Endothelial cell of umbilical vein (primary cell): ENCODE results near the gene NSG2. TPM values are rescaled to one million over a fixed set of nuclear protein-coding genes. Genes with fewer than 3 reads are reported as not detected.
"Not testable (repeated sequence)": the region's sequence is repeated elsewhere in the genome, so short reads cannot be mapped to it uniquely, and the experiment has no call there.

Experiments used
- BruUV-seq: library from RNA; stranded (reverse); fragments of 400-500 nt; replicated peaks from 2 replicates; lab custom pipeline; 2021; lab: Mats Ljungman, UMichigan
- CTCF ChIA-PET: fragments of 300-600, 350-600 bp; sonication (Branson Sonifier 250); formaldehyde crosslinking; loops from one replicate; lab custom pipeline; 2021; ENCODE audit warnings: antibody characterized with exemption, inconsistent platforms; lab: Charles Lee
- POLR2A ChIA-PET: fragments of 300-600, 350-600 bp; sonication (Branson Sonifier 250); formaldehyde crosslinking; loops from one replicate; lab custom pipeline; 2021; ENCODE audit warnings: antibody characterized with exemption, inconsistent platforms; lab: Charles Lee
- DNase-seq: peaks from one replicate; pipeline ENCODE4 v3.0.0-alpha.2; 2011; ENCODE audit warnings: low read depth, low spot score
- FAIRE-seq: peaks from 2 replicates; lab custom pipeline; 2011; peaks lifted over from hg19 to GRCh38; lab: Jason Lieb, UNC
- H2AFZ ChIP-seq: 2 replicates; pipeline ENCODE4 v1.6.0; 2012; ENCODE audit warnings: low read depth, low read length, control low read depth, inconsistent platforms
- H3K27ac ChIP-seq: 2 replicates; pipeline ENCODE4 v1.5.1; 2011; ENCODE audit warnings: low read depth, mild to moderate bottlenecking, control low read depth, low read length, moderate library complexity; ENCODE audit not compliant: insufficient read depth
- H3K27me3 ChIP-seq, 2 experiments: 2 replicates each; pipeline versions ENCODE4 v1.6.0 to v1.6.1; 2011; ENCODE audit warnings: low read length in 2 of 2, mixed read lengths in 1 of 2; ENCODE audit not compliant: control insufficient read depth in 2 of 2, insufficient read depth in 2 of 2
- H3K36me3 ChIP-seq, 2 experiments: 2 replicates in 1 of 2; 3 replicates in 1 of 2; pipeline ENCODE4 v1.5.1; 2011; ENCODE audit warnings: low read length in 2 of 2, mild to moderate bottlenecking in 1 of 2, moderate library complexity in 1 of 2; ENCODE audit not compliant: control insufficient read depth in 2 of 2, insufficient read depth in 2 of 2; ENCODE audit errors: extremely low read depth in 1 of 2
- H3K4me1 ChIP-seq: 3 replicates; pipeline ENCODE4 v1.5.1; 2011; ENCODE audit warnings: mild to moderate bottlenecking, low read length; ENCODE audit not compliant: control insufficient read depth, insufficient read depth; ENCODE audit errors: extremely low read depth
- H3K4me2 ChIP-seq: 2 replicates; pipeline ENCODE4 v1.6.1; 2011; ENCODE audit warnings: low read length, control low read depth, mixed read lengths; ENCODE audit not compliant: insufficient read depth
- H3K4me3 ChIP-seq, 3 experiments: fragments of 200-600 bp in 1 of 3; sonication (generic), shearing (Covaris generic) in 1 of 3; replicated peaks in 1 of 3; 2 replicates each; pipeline ENCODE4 v1.5.1; 2011 to 2016; ENCODE audit warnings: control low read depth in 3 of 3, low read length in 3 of 3, mild to moderate bottlenecking in 2 of 3, inconsistent platforms in 1 of 3, low read depth in 1 of 3, moderate library complexity in 1 of 3; ENCODE audit not compliant: insufficient read depth in 1 of 3
- H3K79me2 ChIP-seq: 2 replicates; pipeline ENCODE4 v1.6.0; 2012; ENCODE audit warnings: low read length, inconsistent platforms; ENCODE audit not compliant: control insufficient read depth, insufficient read depth
- H3K9ac ChIP-seq: replicated peaks from 2 replicates; pipeline ENCODE3; 2011; ENCODE audit warnings: low read length, control low read depth; ENCODE audit not compliant: insufficient read depth; ENCODE audit errors: extremely low read depth
- H3K9me1 ChIP-seq: replicated peaks from 3 replicates; pipeline ENCODE4 v1.6.0; 2011; ENCODE audit warnings: mild to moderate bottlenecking, low read length; ENCODE audit not compliant: control insufficient read depth, insufficient read depth; ENCODE audit errors: extremely low read depth
- H3K9me3 ChIP-seq: replicated peaks from 2 replicates; pipeline ENCODE4 v1.5.1; 2012; ENCODE audit warnings: low read length, inconsistent platforms; ENCODE audit not compliant: control insufficient read depth, insufficient read depth
- H4K20me1 ChIP-seq: replicated peaks from 2 replicates; pipeline ENCODE3; 2011; ENCODE audit warnings: mild to moderate bottlenecking, low read length; ENCODE audit not compliant: control insufficient read depth, insufficient read depth; ENCODE audit errors: extremely low read depth
- POLR2A ChIP-seq: IDR thresholded peaks from 2 replicates; pipeline ENCODE4 v1.6.1; 2012; ENCODE audit warnings: low read depth, mild to moderate bottlenecking, control low read depth, low read length
- dilution Hi-C: fragments of 300-500 bp; cut with MboI; formaldehyde crosslinking; loops from one replicate; pipeline ENCODE4 v1.15.0; 2019; ENCODE audit warnings: low sequenced_read_pairs; ENCODE audit not compliant: extremely low pct_ligation_motif_present
- intact Hi-C: fragments of 100-400 bp; cut with micrococcal nuclease; formaldehyde crosslinking; loops from one replicate; pipeline ENCODE4 v1.10.0; 2022
- polyA plus RNA-seq, 4 experiments: library from polyadenylated mRNA; depleted of rRNA in 3 of 4; stranded (reverse) in 3 of 4; unstranded in 1 of 4; fragments of >200 nt; gene quantifications; 2 replicates each; pipeline versions ENCODE4 v1.2.1 to v1.2.3, GENCODE V29; 2011 to 2012; ENCODE audit warnings: missing spikeins in 1 of 4
- total RNA-seq: library from RNA; stranded (reverse); gene quantifications from 2 replicates; pipeline ENCODE4 v1.2.3, GENCODE V29; 2021

Gene NSG2
- total and polyA plus RNA-seq, 2 donors (not counting 3 experiments of a cell fraction or from before 2014, with no cell fraction given): not detected

GRCh38 chr5:174101195-174101730 lies 55.8 kb downstream of the NSG2 start:
- H3K9me1 ChIP-seq: no peaks in the 10 kb centered on the region
- H3K9ac ChIP-seq: no peak overlapping the region
- no peak for DNase-seq
- H3K79me2 ChIP-seq: no peaks in the 10 kb centered on the region
- H3K4me3 ChIP-seq: no peak overlapping the region
- no peak overlapping the region for H3K27ac ChIP-seq
- dilution Hi-C loops: no loop called here
- H2AFZ ChIP-seq: no peak overlapping the region
- ChIA-PET POLR2A (no interaction called here), CTCF (no interaction called here)
- no peaks in the 10 kb centered on the region for H4K20me1 ChIP-seq
- intact Hi-C loops: no loop called here
- no peaks in the 10 kb centered on the region for H3K36me3 ChIP-seq
- BruUV-seq: no TSS peak
- no peaks in the 10 kb centered on the region for H3K27me3 ChIP-seq
- no peak for TF ChIP-seq POLR2A
- H3K4me2 ChIP-seq: no peak overlapping the region
- FAIRE-seq: no peak
- no peaks in the 10 kb centered on the region for H3K9me3 ChIP-seq
- H3K4me1 ChIP-seq: no peaks in the 10 kb centered on the region

DNA sequence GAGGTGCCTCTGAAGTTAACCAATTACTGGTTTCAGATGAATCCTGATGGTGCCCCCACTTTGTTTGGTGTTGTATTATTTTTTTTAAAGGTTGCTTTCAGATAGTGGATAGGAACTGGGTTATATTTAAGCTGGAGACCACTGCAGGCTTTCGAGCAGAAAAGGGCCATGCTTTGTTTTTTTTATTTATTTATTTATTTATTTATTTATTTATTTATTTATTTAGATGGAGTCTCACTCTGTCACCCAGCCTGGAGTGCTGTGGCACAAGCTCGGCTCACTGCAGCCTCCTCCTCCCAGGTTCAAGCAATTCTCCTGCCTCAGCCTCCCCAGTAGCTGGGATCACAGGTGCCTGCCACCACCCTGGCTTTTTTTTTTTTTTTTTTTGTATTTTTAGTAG lies 57.1 kb downstream of the NSG2 start:
- DNase-seq, H4K20me1 ChIP-seq, H3K79me2 ChIP-seq, dilution Hi-C loops, H3K4me3 ChIP-seq, H3K36me3 ChIP-seq, H3K27ac ChIP-seq, intact Hi-C loops, H2AFZ ChIP-seq, H3K9ac ChIP-seq, CTCF ChIA-PET, H3K27me3 ChIP-seq, H3K4me1 ChIP-seq, BruUV-seq, H3K9me1 ChIP-seq, FAIRE-seq, H3K9me3 ChIP-seq, H3K4me2 ChIP-seq: not testable (repeated sequence)
- POLR2A ChIA-PET: interaction anchor here (0.7 kb wide), 1 partner anchor 133 kb away, joined by 3 read pairs; no protein-coding TSS in a partner anchor
